WTC11 (cell line): ENCODE data around the gene STAM. TPM values are rescaled to one million over a fixed set of nuclear protein-coding genes. Genes with fewer than 3 reads are reported as not detected.

Source experiments
- ATAC-seq: fragments of 200-7000 bp; cut with Tn5 transposase; 2 replicates; pipeline ENCODE4 v1.10.0; 2021; ENCODE audit warnings: mild to moderate bottlenecking, moderate library complexity
- CTCF ChIA-PET: fragments of 300-600 bp; sonication (Branson Sonifier 250); formaldehyde crosslinking; loops from one replicate; lab custom pipeline; 2021; ENCODE audit warnings: antibody characterized with exemption; lab: Charles Lee
- POLR2A ChIA-PET: fragments of 350-600 bp; sonication (Branson Sonifier 250); formaldehyde crosslinking; loops from one replicate; lab custom pipeline; 2021; ENCODE audit warnings: antibody characterized with exemption; lab: Charles Lee
- DNase-seq: peaks from one replicate; pipeline ENCODE4 v3.0.0; 2021; ENCODE audit warnings: low spot score
- H3K27ac Mint-ChIP-seq: 2 replicates; pipeline ENCODE4 v1.8.0; 2021; ENCODE audit warnings: mixed read lengths
- H3K27me3 Mint-ChIP-seq: 2 replicates; pipeline ENCODE4 v1.8.0; 2021; ENCODE audit warnings: low read depth, mild to moderate bottlenecking, moderate library complexity, mixed read lengths
- H3K36me3 Mint-ChIP-seq: 2 replicates; pipeline ENCODE4 v1.8.0; 2021; ENCODE audit warnings: mixed read lengths
- H3K4me1 Mint-ChIP-seq: 2 replicates; pipeline ENCODE4 v1.8.0; 2022; ENCODE audit warnings: mixed read lengths
- H3K4me3 Mint-ChIP-seq: 2 replicates; pipeline ENCODE4 v1.8.0; 2021; ENCODE audit warnings: mild to moderate bottlenecking, moderate library complexity, mixed read lengths
- H3K9me3 Mint-ChIP-seq: 2 replicates; pipeline ENCODE4 v1.8.0; 2021; ENCODE audit warnings: mixed read lengths
- ARID4B ChIP-seq: sonication (generic); formaldehyde crosslinking; IDR thresholded peaks from 2 replicates; pipeline ENCODE4 v1.8.0; 2023; ENCODE audit warnings: missing genetic modification reagents, mild to moderate bottlenecking, borderline replicate concordance
- E2F1 ChIP-seq: sonication (generic); formaldehyde crosslinking; IDR thresholded peaks from 2 replicates; pipeline ENCODE4 v1.8.0; 2022; ENCODE audit warnings: mild to moderate bottlenecking, missing genetic modification reagents
- E2F4 ChIP-seq: sonication (generic); formaldehyde crosslinking; IDR thresholded peaks from 2 replicates; pipeline ENCODE4 v1.8.1; 2022; ENCODE audit warnings: low read depth, mild to moderate bottlenecking, moderate library complexity, missing genetic modification reagents, borderline replicate concordance
- ELF4 ChIP-seq: sonication (generic); formaldehyde crosslinking; IDR thresholded peaks from 2 replicates; pipeline ENCODE4 v1.8.1; 2022; ENCODE audit warnings: low read depth, mild to moderate bottlenecking, moderate library complexity, missing genetic modification reagents
- FOXK1 ChIP-seq: sonication (generic); formaldehyde crosslinking; IDR thresholded peaks from 2 replicates; pipeline ENCODE4 v1.8.0; 2022; ENCODE audit warnings: mild to moderate bottlenecking, moderate library complexity, missing genetic modification reagents
- FOXP4 ChIP-seq: sonication (generic); formaldehyde crosslinking; IDR thresholded peaks from 2 replicates; pipeline ENCODE4 v1.8.0; 2022; ENCODE audit warnings: mild to moderate bottlenecking, missing genetic modification reagents
- IRF1 ChIP-seq: sonication (generic); formaldehyde crosslinking; IDR thresholded peaks from 2 replicates; pipeline ENCODE4 v1.8.0; 2023; ENCODE audit warnings: missing genetic modification reagents
- MXD4 ChIP-seq: fragments of 250-450 bp; sonication (Bioruptor Pico); IDR thresholded peaks from 2 replicates; pipeline ENCODE4 v1.8.0; 2021; ENCODE audit warnings: mild to moderate bottlenecking, moderate library complexity, borderline replicate concordance
- TEAD1 ChIP-seq: sonication (generic); formaldehyde crosslinking; IDR thresholded peaks from 2 replicates; pipeline ENCODE4 v1.8.0; 2022; ENCODE audit warnings: mild to moderate bottlenecking, missing genetic modification reagents
- TEAD4 ChIP-seq: sonication (generic); formaldehyde crosslinking; IDR thresholded peaks from 2 replicates; pipeline ENCODE4 v1.8.0; 2022; ENCODE audit warnings: mild to moderate bottlenecking, missing genetic modification reagents
- total RNA-seq: library from RNA; stranded (reverse); gene quantifications from 3 replicates; pipeline ENCODE4 v1.2.3, GENCODE V29; 2021

Gene STAM
- total RNA-seq, 1 experiment from 2014 or later, result 24.2 TPM

GRCh38 chr10:17673471-17674061 lies 29.6 kb downstream of the STAM start:
- H3K4me3 Mint-ChIP-seq, result no peak overlapping the region
- no peak for TF ChIP-seq MXD4
- peak; percentile 94; the same call in 1 of the 2 replicates for TF ChIP-seq TEAD1 (CRISPR knock-in tag)
- no peak for TF ChIP-seq FOXP4 (CRISPR knock-in tag)
- peak; percentile 69; the same call in 1 of the 2 replicates for TF ChIP-seq TEAD4 (CRISPR knock-in tag)
- H3K27me3 Mint-ChIP-seq, result no peaks in the 10 kb centered on the region
- ATAC-seq (peak; percentile 90), DNase-seq (peak; percentile 29)
- ChIA-PET POLR2A (interaction anchor here (0.6 to 0.8 kb wide), 2 partner anchors 25 to 30 kb away, joined by 4 read pairs; partner anchors contain the start of gene STAM), CTCF (interaction anchor here (0.6 to 3.4 kb wide), 4 partner anchors 25 to 57 kb away, joined by 3 to 10 read pairs (median 3); partner anchors contain the start of gene STAM)
- H3K36me3 Mint-ChIP-seq, result no peaks in the 10 kb centered on the region
- peaks cover 65% of the 10 kb centered on the region for H3K4me1 Mint-ChIP-seq
- H3K9me3 Mint-ChIP-seq, result no peaks in the 10 kb centered on the region
- peak overlapping the region; percentile 29 for H3K27ac Mint-ChIP-seq

- CTCF ChIA-PET, result interaction anchor here (1.1 kb wide), 1 partner anchor 58 kb away, joined by 3 read pairs; no protein-coding TSS in a partner anchor
- POLR2A ChIA-PET, result interaction anchor here (0.6 kb wide), 1 partner anchor 828 kb away, joined by 3 read pairs; no protein-coding TSS in a partner anchor
- no peak for DNase-seq
- no peak overlapping the region for H3K4me3 Mint-ChIP-seq
- no peaks in the 10 kb centered on the region for H3K36me3 Mint-ChIP-seq
- H3K27me3 Mint-ChIP-seq, result no peaks in the 10 kb centered on the region
- no peaks in the 10 kb centered on the region for H3K9me3 Mint-ChIP-seq
- no peak overlapping the region for H3K27ac Mint-ChIP-seq
- ATAC-seq, result no peak
- peaks cover 64% of the 10 kb centered on the region for H3K4me1 Mint-ChIP-seq
- TF ChIP-seq E2F4 (CRISPR knock-in tag) (no peak), IRF1 (CRISPR knock-in tag) (no peak), FOXK1 (CRISPR knock-in tag) (no peak), FOXP4 (CRISPR knock-in tag) (no peak), ARID4B (no peak), ELF4 (no peak)
These were observed 30.6 kb downstream of the STAM start for GRCh38 chr10:17674566-17674965.

GRCh38 chr10:17675638-17676037 lies 31.7 kb downstream of the STAM start:
- Mint-ChIP-seq H3K27me3 (no peaks in the 10 kb centered on the region), H3K4me1 (peaks cover 61% of the 10 kb centered on the region), H3K27ac (no peak overlapping the region), H3K4me3 (no peak overlapping the region), H3K36me3 (no peaks in the 10 kb centered on the region), H3K9me3 (no peaks in the 10 kb centered on the region)
- no peak for ATAC-seq
- TF ChIP-seq E2F1 (CRISPR knock-in tag), result no peak
- ChIA-PET POLR2A (no interaction called here), CTCF (interaction anchor here (1.0 kb wide), 1 partner anchor 10 kb away, joined by 3 read pairs; no protein-coding TSS in a partner anchor)
- no peak for DNase-seq
